Activated effector memory CD4-positive, alpha-beta T cell treated with anti-CD3 and anti-CD28 coated beads, Interleukin-2, amount 50 U/mL, for 16 hours (primary cell): ENCODE results near the gene UMODL1.

Experiments
- DNase-seq: peaks from one replicate; pipeline ENCODE4 v3.0.0-alpha.2; 2020

The UMODL1 gene

DNA sequence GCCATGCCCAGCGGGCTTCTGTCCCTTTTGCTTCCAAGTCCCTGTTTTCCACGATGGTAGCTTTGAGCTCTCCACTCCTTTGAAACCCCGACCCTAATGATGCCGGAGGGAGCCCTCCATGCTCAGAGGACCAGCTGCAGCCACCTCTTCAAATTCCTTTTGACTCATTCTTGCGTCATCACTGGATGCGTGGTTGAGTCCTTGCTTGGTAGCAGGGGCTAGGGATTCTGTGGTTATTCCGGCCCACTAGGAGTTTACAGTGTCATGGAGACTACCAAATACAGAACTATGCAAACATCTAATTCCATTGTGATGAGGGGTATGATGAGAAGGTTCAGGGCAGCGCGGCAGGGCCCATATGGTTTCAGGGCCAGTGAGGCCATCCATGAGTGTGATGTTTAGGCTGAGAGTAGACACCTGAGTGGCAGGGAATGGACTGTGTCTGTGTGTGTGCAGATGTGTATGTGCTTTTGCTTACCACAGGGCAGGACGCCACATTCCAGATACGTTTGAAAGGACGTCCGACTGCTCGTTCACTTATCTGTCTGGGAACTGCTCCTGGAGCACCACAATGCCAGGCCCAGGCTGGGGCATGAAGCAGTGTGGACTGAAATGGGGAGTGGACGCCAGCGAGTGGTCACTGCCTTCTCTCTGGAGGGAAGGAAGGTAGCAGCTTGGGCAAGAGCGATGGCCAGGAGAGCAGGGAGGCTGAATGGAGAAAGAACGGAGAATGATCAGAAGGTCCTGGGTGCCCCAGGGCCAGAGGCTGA, 30.5 kb upstream of the UMODL1 start:
- DNase-seq = no peak

DNA sequence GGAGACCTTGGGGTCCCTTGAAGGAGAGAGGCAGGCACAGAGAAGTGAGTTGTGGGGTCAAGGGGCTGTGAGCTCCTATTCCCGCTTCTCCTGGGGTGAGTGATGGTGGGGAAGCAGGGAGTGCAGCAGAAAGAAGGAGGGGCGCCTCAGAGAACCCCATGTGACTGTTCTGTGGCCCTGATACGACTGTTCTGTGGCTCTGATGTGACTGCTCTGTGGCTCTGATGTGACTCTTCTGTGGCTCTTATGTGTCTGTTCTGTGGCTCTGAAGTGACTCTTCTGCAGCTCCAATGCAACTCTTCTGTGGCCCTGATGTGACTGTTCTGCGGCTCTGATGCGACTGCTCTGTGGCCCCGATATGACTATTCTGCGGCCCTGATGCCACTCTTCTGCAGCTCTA, 29.9 kb upstream of the UMODL1 start:
- no peak for DNase-seq

DNA sequence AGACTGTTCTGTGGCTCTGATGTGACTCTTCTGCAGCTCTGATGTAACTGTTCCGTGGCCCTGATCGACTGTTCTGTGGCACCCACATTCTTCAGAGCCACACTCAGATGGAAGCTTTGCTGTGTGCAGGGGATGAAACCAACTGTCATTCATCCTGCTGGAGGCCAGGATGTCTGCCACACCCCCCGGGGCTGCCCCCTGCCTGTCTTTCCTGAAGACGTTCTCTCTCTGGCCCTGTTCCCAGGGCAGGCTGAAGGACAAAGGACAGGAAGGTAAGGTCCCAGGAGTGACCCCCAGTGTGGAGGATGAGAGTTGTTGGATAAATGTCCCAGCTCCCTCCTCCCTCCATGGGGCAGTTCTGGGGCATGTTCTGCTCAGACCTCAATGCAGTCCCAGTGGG, 29.4 kb upstream of the UMODL1 start:
- DNase-seq = no peak

DNA sequence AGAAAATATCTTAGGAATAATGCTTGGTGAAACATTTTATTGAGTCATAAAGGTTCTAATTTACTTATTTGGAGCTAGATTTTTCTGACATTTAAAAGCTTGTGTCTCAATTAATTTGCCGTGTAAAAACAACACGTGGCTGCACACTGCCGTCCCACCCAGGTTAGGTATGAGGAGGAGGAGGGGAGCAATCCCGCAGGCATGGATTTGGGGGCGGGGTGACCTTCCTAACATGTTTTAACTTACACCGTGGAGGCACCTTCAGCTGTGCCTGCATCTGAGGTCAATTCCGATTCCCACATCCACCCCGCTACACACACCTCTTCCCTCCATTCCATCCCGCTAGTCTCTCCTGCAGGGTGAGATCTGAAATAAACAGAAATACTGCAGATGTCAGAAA, 28.5 kb upstream of the UMODL1 start:
- DNase-seq = no peak

DNA sequence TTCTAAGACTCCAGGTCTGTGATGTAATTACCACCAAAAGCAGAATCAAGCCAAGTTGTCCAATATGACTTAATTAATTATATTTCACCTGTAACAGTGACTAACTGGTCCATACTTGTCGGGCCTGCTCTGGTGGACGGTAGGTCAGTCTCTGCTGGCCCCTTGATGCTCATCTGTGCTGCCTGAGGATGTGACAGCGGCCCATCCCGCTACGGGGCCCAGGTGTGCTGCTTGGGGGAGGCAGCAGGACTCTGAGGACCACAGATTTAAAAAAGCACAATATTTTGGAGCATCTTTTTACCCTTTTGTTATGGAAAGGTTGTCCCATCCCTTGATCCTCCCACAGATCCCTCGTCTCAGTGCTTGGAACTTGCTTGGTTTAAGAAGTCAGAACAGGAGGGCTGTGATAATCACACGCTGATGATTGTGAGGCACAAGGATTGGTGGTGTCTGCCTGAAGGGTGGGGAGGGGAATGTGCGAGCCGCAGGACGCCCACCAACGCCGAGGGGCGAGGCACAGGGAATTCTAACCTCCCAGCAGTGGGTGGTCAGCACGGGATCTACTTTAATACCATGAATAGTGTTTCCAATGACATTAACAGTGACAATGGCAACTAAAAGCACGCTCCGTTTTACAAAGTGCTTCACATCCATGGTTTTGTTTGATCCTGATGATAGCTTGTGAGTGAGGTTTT, 27.8 kb upstream of the UMODL1 start:
- DNase-seq = no peak

DNA sequence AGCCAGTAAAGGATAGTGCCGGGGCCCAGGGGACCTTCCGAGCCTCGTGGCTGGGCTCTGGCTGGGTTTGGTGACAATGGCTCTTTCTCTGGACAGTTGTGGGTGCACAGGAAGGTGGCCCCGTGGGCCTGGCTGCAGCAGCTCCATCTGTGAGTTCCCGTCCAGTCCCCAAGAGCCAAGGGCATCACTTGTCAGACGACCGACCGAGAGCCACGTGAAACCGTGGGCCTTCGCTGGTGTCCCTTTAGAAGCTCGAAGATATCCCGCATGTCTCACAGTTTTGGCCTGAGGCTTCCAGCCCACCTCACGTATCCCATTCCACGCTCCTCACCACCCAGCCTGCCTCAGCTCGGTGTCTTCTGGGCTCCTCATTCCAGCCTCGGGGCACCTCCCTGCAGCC, 27.2 kb upstream of the UMODL1 start:
- no peak for DNase-seq

DNA sequence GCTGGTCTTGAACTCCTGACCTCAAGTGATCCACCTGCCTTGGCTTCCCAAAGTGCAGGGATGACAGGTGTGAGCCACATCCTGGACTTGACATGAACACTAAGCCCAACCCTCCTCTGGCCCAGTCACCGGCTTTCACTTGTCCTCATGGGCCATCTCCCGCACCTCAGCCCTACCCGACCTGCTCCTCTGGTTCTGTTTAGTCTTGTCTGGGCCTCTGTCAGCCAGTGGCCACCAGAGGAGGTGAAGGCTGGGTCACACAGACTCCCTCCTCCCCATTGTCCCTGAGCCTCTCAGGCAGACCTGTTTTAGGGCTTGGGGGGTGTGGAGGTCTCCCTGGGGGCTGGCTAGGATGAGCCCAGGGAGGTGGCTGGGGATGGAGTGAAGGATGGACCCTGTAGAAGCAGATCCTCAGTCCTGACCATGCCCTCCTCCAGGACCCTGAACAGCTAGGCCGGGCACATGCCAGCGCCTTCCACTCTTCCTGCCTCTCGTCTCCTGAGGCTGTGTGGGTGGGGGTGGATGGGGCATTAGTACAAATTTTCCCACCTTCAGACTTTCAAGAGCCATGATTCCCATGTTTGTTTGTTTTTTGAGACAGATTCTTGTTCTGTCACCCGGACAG, 26.1 kb upstream of the UMODL1 start:
- DNase-seq = no peak

DNA sequence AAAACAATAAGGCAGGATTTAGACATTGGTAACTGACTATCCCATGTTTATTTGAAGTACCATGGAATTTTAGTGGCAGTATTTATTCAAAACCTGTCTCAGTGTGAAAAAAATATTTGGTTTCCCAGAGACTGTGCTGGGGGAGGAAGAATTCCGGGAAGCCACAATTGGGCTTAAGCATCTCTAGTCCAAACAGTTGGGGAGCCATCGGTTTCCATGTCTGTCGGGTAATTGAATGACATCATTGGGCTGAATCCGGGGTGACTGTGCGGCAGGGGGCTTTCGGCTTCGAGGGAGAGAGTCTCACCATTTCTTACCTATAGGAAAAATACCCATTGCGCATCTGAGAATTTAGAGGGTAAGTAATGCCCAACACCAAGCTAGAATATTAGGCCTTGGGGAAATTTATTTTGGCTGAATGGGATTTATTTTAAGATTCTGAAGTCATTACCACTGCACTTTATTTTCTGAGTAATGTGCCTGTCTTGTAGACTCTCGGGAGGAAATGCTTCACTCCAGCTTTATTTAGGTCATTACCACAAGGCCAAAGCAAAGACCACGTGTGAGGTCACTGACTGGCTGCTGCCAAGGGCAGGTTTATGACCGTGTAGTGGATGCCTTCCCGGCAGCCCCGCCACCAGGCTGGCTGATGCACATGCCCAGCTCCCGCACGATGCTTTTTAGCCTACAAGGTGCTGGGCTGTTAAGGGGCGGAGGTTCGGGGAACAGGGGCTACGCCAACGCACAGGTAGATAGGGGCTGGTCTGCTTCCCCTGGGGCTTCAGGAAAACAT, 23.1 kb upstream of the UMODL1 start:
- DNase-seq = no peak

DNA sequence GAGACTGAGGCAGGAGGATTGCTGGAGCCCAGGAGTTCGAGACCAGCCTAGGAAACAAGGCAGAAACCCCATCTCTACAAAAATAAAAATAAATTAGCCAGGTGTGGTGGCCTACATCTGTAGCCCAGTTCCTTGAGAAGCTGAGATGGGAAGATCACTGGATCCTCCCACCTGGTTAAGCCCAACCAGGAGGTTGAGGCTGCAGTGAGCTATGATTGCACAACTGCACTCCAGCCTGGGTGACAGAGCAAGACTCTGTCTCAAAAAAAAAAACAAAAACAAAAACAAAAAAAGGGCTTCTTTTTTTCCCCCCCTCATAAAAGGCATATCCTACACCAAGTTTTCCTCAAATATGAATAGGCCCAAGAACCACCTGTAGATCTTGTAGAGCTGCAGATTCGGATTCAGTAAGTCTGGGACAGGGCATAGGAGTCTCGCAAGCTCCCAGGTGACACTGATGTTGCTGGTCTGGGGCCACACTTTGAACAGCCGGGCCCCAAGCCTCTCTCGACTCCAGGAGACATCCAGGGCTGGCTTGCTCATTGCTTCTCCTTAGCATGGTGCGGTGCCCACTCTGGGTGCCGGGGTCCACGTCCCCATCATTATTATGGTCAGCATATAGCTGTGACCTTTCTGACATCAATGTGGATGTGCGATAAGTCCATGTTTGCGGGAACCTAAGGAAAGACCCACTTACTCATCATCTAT, 22.1 kb upstream of the UMODL1 start:
- DNase-seq = no peak

DNA sequence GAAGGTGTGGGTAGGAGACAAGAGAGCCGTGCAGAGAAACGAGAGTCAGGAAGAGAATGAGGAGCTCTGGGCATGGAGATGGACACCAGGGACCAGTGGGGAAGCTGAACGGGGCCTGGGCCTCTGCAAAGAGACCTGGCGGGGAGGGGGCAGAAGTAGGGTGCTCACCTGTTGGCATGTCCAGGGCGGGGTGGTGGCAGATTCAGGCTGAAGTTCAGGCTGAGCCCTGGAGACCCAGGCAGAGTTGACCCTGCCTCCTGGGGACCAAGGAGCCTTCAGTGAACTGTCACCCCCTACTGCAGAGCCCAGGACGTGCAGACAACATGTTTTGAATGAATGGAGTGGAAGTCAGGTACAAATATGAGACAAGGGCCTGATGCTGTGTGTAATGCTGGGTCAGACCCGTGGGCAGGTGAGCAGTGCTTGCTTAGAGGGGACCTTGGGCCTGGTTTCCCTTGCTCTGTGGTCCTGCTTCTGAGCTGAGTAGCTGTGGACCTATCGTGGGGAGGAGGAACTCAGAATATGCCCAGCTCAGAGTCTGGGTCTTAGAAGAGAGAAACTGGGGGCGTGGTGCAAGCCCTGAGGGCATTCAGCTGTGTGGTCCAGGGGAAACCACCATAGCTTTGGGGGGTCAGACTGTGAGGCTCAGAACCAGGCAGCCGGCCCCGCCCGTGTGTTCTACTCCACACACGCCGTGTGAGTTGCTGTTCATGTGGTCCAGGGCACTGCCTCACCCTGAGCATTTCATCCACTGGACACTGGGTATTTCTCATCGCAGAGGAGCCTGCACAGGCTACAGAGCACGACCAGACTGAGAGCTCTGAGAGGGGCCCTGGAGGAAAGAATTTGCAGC, 21.3 kb upstream of the UMODL1 start:
- no peak for DNase-seq

DNA sequence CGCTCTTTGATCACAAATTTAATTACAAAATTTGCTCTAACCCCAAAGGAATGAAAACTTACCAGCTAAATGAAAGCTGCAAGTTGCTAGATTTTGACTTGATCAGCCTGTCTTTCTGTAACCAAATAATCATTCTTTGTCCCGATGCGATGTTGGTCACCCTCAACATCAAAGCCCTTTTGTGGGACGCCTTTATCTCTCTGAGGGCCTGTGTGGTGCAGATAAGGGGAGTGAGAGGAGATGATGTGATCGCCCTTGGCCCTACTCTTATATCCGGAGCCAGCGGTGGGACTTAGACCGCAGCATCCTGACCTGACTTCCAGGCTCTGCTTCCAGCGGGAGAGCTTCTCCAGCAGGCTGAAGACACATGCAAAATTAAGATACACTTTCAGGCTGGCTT, 19.3 kb upstream of the UMODL1 start:
- DNase-seq = no peak

DNA sequence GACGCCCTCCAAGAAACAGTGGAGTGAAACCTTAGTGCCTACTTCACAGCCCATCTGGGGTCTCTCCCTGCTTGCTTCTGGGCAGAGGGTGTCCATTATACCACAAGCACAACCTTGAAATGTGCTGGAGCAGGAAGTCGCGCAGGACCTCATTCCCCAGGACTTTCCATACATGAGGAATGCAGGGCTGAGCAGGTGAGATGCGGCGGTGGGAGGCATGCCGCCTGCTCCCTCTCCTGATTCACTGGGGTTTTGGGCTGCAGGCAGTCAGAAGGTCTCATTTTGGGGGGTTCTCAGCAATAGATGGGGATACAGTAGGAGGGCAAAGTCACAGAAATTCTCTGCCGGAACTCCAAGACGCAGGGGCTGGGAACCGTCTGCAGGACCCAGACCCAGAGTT, 15.7 kb upstream of the UMODL1 start:
- no peak for DNase-seq

DNA sequence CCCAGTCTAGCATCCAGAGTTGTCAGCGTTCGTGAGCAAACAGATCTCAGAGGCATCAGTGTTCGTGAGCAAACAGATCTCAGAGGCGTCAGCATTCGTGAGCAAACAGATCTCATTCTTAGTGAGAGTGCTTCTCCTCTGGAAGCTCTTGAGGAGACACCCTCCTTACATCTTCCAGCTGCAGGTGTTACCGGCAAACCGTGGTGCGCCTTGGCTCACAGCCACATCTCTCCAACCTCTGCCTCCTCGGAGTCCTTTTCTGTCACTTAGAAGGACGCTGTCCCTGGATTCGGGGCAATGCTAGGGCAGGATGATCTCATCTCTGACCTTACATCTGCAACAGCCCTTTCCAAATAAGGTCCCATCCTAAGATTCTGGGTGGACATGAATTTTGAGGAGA, 14.6 kb upstream of the UMODL1 start:
- DNase-seq = no peak

DNA sequence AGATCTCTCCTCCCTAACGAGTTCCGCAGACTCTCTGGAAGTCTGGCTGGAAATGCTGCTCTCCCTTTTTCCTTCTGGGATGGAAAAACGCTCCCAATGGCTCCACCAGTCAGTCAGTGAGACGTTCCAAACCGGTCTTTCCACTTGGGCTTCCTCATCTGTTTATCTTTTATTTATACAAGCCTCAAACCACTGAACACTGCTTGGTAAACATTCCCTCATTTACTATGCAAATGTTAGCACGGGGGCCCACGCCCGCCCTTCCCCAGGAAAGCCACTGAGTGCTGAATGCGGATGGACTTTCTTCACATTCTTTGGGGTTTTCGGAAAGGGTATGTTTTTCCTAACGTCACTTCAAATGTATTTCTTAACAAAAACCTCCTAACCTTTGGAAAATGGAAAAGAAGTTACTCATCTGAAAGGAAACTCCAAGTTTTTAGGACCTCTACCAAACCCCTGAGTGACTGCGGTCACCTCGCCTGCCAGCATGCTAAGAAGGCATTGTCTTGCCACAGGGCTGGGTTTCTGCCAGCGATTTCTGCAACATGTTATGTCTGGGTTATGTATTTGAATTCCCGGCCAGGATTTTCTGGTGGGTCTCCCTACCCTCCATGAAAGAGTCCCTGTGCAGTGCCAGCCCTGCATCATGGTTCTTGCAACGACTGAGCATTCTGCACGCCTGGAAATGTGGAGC, 14.0 kb upstream of the UMODL1 start:
- DNase-seq = no peak

DNA sequence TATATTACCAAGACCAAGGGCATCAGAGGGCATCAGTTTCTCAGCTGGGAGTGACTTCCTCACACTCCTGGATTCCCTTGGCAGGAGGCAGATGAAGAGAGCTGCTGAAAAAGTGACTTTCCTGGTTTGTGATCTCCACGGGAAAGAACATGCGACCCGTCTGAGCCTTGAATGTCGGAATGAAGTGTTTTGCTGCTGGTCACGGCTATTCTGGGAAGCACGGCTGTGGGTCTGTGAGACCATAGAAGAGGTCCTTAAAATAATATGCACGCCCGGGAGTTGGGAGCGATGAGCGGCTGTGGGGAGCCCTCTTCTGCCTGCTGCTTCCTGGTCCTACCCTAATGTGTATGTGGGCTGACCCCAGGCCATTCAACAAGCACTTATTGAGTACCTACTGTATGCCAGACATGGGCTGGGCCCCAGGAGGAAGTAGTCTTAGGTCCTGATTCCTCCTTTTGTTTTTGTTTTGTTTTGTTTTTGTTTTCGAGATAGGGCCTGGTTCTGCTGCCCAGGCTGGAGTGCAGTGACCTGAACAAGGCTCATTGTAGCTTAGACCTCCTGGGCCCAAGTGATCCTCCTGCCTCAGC, 13.2 kb upstream of the UMODL1 start:
- DNase-seq = no peak

DNA sequence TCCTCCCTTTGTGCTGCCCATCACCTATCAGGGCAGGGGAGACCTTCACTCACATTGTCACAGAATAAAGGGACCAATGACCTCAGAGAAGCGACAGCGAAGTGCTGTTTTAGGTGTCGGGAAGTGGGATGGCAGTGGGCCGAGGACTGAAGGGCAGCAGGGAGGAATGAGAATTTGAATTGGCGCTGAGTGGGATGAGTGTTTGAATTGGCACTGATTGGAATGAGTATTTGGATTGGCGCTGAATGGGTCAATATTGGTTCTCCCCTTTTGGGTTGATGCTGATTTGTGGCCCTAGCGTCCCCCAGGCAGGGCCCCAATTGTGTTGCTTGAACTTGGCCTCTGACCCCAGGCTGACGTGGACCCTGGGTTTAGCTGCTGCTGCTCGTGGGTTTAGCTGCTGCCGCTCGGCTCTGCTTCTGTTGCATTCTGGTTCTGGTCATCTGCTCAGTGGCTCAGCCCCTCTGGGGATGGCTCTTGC, 12.4 kb upstream of the UMODL1 start:
- no peak for DNase-seq

DNA sequence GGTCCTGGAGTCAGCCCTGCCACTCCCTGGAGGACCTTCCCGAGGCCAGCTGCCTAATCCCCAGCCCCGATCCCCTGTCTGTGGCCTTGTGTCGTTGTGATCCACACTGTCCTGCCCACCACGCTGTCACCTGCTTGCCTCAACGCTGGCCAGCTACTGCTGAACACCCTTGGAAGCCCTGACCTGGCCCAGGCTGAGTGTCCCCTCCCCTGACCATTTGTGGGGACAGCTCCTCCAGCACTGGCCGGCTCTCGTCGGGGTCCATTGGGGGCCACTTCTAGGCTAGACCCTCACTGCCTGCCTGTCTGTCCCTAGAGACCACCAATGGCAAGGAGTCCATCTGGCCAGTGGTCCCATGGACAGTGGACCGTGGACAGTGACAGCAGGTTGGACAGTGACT, 12.0 kb upstream of the UMODL1 start:
- DNase-seq = no peak

DNA sequence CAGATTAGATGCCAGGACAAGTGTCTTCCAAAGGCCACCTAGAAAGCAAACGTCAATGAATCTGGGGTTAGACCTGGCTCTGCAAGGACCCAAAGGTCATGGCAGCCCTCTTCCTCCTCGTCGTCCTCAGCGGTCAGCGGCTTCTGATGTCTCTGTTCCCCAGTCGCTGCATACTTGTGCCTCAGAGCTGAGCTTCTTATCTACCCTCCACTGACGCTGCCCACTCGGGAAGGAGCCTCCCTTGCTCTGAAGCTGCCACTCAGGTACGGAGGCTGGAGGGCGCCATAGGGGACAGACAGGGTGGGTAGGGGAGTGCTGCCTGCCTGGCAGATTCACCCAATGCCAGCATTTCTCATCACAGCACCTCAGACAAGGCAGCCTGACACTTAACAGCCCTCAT, 11.4 kb upstream of the UMODL1 start:
- DNase-seq = no peak

DNA sequence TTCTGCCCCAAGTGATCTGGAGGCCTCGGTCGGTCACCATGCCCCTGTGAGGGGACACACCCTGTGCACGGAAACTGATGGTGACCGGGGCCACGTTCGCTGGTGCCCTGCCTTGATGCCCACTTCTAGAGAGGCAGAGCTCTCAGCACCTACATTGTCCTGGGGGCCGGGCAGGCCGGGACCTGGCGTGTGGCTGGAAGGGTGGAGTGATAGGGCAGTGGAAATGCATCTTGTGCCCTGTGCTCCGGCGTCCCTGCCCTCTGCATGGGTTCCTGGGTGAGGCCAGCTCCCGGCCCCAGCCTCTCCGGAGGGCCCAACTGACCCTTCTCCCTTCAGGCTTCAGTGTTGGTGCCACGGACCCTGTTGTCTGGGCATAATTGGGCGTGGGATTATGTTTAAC, 11.0 kb upstream of the UMODL1 start:
- DNase-seq = no peak

DNA sequence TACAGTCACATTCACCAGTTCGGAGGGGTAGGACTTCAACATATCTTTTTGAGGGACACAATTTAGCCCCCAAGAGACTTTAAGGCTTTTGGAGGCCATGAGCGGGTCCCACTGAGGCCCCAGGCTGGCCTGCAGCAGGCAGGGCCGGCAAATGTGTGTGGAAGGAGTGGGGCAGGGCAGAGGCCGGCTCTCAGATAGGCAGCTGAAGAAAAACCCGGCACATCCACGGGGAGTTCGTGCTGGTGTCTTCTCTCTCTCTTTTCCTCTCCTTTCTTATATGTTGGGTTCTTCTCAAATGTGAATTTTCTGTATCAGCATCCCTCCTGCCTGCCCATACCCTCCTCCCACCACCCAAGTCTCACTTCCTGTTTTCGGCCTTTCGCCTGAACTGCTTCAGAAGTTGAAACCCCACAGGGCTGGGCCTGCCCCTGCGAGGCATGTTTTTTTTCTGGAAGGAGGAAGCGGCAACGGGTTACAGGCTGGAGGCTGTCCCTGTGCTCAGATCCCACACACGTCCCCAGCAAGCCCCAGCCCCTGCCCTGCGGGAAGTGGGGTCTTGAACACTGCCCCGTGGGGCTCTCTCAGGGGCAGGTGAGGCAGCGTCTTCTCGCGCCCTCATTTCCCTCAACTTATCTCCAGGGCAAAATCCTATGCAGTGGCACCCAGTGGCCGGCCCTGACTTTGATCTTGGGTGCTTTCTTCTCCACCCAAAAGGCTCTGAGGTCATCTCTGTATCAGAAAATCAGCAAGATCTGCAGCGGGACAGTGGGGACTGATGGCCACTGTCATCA, 9.7 kb upstream of the UMODL1 start:
- DNase-seq = peak; percentile 67
